ENCODE measurements around the gene PDZK1IP1.
"Not testable (repeated sequence)": the region's sequence is repeated elsewhere in the genome, so short reads cannot be mapped to it uniquely, and the experiment has no call there.

PDZK1IP1 gene

DNA sequence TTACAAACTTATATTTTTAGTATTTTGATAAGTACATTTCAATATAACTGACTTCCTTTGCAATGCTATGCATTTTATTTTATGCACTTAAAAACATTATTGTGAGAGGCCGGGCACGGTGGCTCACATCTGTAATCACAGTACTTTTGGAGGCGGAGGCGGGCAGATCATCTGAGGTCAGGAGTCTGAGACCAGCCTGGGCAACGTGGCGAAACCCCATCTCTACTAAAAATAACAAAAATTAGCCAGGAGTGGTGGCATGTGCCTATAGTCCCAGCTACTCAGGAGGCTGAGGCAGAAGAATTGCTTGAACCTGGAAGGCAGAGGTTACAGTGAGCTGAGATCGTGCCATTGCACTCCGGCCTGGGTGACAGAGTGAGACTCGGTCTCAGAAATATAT lies 6.1 kb upstream of the PDZK1IP1 start:
- not testable (repeated sequence) for DNase-seq

DNA sequence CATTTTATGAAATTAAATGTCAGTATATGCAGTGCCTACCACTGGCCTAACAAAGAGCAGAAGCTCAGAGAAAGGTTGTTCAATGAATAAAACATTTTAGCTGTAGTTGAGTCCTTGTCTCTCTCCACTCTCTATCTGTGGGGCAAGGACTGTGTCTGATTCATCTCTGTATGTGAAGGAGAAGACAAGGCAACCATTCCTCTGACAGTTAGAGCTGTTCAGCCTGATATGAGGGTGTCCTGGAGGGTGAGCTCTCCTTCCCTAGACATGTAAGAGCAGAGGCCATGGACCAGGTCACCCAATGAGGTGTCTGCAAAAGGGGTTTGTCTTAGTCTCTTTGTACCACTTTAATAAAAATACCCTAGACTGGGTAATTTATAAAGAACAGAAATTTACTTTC lies 4.5 kb upstream of the PDZK1IP1 start:
- DNase-seq: no peak

DNA sequence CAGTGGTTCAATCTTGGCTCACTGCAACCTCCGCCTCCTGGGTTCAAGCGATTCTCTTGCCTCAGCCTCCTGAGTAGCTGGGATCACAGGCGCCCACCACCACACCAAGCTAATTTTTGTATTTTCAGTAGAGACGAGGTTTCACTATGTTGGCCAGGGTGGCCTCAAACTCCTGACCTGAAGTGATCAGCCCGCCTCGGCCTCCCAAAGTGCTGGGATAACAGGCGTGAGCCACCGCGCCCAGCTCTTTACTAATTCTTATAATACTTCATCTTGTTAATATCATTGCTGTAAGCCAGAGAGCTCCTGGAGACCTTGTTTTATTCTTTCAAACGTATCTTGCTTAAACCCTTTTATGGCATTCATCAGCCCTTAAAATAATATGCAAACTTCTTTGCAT lies 3.7 kb upstream of the PDZK1IP1 start:
- DNase-seq: not testable (repeated sequence)

DNA sequence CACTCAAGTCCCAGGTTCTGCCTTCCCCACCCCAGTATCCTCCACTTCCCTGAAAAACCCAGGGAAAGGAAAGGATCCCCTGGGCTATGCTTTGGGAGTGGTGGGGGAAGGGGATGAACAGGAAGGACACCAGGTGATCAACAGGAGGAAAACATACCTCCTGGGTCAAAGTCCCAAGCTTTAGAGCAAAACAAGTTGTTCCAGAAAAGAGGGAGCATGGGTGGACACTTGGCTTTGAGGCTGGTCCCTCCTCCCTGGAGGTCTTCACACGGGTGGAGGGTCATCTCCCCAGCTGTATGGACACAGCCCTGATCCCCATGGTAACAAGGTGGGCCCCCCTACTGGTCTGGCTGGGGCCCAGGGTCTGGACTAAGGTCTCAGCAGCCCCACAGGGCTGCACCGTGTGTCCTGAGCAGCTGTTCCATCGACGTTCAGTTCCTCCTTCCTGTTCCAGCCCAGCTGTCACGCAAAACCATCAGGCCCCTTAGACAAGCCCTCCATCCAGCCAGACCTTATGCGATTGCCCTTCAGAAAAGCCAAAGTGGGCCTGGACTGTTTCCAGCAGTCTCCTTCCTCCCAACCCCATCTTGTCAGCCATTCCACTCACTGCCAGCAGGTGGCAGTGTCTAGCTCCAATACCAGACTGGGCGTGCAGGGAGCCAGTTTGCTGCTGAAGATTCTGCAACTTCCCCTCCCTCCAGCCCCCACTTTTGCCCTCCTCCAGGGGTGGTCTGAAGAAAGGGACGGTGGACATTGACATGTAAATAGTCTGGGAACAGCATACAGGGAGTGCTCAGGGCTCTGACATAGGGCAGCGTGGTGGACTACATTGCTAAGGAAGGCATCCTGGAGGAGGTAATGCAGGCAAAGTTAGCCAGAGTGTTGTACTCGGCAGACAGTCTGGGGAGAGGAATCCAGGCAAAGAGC lies 2.9 kb upstream of the PDZK1IP1 start:
- DNase-seq: peak; percentile 78 to 81 (median 80)

DNA sequence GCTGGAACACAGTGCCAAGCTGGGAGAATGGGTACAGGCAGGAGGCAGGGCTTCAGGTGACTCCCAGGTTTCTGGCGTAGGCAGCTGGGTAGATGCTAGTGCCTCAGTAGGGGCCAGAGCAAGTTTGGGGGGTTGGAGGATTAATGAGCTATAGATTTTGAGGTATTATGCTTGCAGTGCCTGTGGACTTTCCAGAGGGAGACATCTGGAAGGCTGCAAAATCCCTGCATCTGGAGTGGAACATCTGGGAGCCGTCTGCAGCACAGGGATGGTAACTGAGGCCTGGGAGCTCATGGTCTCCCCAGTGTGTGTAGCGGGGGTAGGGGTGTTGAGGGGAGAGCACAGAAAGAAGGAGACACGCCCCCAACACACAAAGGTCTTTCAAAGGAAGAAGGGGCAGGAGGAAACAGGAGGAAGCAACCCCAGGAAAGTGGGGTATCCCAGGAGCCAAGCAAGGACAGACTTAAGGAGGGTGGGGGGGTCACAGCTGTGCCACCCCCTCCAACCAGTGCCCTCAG lies 2.2 kb upstream of the PDZK1IP1 start:
- DNase-seq: no peak

DNA sequence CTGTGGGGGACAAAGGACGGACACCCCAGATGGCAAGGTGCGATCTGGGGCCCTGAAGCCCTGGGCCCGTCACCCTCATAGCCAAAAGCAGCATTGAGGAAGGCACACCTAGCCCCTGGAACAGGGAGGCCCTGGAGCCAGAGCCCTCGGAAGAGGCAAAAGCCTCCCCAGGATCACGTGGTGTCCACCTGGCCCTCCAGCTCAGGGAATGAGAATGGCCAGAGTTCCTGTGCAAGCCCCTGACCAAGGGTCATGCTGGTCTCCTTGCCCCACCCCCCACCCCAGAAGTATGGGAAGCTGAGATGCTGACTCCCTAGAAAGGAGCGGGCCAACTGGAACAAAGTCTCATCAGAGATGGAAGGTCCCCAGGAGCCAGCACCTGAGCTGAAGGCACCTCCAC lies 1.0 kb upstream of the PDZK1IP1 start:
- DNase-seq: no peak

DNA sequence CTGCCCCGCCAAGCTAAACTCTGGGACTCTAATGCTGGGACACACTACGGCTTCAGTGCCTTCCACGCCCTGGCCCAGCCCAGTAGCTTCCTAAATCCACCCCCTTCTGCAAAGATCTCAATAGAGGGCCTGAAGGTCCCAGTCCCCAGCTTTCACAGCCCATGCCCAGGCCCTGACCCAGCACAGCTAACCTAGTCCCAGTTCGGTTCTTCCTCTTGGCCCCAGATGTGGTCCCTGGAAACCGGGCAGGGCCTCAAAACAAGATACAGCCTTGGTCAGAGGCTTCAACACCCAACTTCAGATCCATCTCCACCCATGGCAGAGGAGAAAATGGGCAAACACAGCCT lies 646 bp upstream of the PDZK1IP1 start:
- DNase-seq: no peak

DNA sequence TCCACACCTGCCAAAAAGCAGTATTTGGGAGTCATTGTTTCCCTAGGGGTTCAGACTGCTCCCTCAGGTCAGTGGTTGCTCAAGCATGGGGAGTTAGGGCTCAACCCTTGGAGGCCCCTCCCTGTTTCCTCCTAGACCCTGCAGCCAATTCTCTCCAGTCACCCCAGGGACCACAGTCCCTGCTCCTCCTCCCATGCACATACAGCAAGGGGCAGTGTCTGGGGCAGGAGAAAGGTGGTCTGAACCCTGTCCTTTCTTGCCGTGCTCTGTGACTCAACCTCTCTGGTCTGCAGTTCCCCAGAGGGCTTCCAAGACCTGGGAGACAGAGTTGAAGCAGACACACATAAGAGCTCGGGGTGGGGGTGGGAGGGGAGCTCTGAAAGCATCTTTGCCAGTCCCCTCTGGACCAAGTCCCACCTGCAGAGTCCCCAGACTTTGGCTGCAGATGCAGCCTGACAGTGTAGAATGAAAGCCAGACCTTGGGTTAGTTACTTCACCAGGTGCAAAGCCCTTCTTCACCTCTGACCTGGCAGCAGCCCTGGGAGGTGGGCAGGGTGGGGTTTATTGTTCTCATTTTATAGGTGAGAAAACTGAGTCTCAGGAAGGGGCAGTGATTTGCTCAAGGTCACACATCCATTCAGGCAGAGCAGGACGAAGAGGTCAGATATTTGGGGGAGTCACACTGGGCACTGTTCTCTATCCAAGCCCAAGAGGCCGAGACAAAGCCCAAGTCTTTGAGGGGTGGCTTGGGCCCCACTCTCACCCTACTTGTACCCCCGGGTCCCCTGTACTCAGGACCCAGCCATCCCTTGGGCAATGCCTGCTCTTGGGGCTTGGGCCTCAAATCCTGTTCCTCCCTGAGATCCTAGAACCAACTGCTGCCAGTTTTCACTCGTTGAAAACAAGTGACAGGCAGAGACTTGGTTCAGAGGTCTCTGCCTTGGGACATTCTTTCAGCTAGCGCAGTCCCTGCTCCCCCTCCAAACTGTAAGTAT lies 748 bp downstream of the PDZK1IP1 start:
- no peak for DNase-seq

DNA sequence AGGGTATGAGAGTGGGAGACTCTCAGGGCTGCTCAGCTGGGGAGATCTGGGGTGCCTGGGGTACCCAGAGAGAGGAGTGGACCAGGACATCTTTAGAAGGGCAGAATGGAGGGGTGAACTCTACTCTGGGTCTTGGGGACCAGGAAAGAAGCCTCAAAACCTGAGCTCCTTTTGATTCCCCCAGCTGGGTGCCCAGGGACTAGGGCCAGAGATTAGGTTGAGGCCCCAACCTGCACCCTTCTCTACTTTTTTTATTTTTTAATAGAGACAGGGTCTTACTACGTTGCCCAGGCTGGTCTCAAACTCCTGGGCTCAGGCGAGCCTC lies 1.9 kb downstream of the PDZK1IP1 start:
- no peak for DNase-seq

DNA sequence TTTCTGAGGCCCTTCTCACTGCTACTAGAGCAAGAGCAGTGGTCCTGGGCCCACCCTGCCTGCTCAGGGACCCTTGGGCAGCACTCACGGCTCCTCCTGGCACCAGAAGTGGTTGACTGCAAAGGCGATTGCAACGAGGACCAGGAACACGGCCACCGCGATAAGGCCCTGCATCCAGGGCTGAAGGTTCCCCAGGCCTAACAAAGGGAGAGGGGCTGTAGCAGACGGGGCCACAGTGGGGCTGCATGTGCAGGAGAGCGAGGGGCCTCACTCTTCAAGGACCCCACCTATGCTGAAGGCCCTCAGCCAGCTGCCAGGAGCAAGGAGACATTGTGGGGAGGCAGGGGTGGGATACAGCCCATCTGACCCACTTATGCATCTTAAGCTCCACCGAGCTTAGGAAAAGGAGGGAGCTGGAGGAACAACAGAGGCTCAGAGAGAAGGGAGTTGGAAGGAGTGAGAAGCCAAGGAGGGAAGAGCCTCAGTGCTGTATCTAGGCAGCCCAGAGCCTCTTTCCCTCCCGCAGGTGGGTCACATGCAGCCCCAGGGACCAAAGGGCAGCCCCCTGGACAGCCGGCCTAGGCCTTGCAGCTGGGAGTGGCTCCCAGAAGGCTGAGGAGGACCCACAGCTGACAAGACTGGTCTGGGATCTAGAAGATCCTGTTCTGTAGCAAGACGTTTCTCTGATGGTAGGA lies 2.5 kb downstream of the PDZK1IP1 start:
- DNase-seq: no peak

DNA sequence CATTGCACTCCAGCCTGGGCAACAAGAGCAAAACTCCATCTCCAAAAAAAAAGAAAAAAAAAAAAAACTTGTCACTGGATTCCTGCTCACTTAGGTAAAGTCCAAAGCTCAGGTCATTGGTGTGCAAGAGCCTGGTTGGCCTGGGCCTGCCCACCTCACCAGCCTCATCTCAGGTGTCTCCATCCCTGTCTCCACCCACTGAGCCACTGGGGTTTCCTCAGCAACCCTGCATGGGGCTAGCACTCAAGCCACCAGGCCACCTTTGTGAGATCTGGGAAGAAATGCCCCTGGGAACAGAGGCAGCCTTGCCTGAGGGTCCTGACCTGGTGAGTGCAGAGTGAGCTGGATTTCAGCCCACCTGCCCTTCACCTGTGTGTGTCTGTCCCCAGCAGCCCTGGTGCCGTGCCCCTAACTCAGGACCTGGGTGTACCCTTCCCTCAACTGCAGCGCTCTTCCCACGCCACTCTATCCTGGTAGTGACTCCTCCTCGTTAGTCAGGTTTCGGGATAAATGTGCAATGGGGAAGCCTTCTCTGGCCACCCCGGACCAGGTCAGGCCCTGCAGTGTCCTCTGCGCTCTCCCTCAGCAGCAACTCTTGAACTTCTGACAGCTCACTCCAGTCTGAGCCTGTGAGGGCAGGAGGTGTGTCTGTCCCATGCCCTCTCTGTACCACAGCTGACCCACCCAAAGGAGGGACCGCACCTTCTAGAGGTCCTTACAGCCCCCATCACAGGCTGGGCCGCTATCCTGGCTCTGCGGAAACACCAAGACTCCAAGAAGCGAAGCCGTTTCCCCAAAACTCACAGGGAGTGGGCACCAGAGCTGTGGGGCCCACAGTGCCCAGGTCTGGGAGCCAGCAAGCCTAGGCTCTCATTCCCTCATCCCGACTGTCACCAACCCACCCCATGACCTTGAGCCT lies 3.3 kb downstream of the PDZK1IP1 start:
- no peak for DNase-seq

DNA sequence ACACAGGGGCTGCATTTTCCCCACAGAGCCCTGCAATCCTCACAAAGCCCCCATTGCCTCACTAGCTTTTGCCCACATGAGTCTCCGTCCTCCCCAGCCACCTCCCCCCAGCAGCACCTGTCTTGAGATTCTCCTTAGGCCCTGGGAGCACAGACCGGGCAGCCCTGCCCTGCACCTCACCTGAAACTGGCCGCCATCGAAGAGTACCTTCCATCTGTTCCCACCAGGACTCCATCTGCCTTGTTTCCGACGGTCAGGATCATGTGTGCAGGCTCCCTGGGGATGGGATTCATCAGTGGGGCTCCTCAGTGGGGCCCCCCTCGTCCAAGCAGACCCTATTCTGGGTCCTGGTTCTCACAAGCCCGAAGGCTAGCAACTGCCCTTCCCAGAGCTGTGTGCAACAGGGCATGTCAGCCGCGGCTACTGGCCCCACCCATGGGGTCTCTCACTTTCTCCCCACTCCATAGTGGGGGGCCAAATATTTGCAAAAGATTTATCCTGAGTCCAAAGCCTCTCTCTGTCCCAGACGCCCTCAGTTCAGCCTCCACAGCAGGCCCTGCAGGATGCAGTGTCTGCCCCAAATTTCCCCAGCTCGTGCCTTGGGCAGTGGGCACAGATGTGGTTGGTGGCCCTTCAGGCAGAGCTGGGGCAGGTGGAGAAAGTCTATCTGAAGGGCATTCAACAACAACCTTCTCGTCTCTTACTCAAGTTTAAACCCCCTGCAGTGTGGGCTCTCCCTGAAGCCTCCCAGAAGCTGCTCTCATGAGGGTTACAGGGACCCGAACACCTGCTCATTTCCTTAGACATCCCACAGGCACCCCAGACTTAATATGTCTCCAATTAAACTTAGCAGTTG lies 4.8 kb downstream of the PDZK1IP1 start:
- no peak for DNase-seq

DNA sequence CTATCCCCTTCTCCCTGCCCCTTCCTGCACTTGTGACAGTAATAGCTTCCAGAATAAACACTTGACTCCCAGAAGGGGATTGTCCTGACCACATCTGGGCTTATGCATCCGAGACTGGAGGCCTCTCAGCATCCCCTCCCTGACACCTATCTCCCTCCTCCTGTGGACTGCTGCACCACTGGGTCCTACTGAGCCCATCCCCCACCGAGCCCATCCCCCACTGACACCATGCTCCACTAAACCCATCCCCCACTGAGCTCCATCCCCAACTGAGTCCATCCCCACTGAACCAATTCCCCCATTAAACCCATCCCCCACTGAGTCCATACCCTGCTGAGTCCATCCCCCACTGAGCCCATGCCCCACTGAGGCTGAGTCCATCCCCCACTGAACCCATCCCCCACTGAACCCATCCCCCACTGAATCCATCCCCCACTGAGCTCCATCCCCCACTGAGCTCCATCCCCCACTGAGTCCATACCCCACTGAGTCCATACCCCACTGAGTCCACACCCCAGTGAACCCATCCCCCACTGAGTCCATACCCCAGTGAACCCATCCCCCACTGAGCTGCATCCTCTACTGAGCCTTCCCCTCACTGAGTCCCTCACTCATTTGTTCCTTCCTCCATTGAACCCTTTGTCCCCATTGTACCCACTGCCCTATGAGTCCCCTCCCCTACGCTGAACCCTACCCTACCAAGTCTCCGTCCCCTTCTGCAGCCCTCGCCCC lies 5.6 kb downstream of the PDZK1IP1 start:
- no peak for DNase-seq

DNA sequence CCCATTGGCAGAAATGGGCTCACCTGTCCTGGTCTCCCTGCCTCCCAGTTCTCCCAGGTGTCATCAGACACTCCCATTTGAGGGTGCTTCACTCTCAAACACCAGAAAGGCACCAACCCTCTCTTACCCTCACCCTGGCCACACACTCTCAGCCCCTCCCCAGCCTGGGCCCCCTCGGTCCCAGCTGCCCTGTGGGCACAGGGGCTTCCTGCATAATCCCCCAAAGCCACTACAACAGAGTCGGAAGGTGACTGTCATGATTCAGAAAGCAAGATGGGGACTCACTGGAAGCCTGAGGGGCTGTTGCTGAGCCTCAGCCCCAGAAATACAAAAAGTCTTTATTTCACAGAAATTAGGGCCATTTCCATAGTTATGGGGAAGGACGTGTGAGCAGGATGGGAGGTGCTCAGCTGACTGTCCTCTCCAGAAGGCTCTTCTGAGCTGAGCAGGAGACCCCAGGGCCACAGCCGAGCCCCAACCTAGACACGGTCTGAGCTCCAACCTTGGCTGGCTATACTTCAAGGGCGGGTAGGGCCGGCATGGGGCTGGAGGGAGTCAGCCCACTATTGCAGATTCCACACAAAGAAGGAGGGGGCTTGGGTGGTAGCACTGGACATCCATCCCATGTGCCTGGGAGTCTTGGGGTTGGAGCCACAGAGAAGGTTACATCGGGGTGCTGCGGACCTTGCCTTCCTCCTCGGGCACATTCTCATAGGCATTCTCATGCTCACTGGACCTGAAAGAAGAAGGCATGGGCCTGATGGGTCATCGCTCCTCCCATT lies 6.3 kb downstream of the PDZK1IP1 start:
- DNase-seq: no peak

DNA sequence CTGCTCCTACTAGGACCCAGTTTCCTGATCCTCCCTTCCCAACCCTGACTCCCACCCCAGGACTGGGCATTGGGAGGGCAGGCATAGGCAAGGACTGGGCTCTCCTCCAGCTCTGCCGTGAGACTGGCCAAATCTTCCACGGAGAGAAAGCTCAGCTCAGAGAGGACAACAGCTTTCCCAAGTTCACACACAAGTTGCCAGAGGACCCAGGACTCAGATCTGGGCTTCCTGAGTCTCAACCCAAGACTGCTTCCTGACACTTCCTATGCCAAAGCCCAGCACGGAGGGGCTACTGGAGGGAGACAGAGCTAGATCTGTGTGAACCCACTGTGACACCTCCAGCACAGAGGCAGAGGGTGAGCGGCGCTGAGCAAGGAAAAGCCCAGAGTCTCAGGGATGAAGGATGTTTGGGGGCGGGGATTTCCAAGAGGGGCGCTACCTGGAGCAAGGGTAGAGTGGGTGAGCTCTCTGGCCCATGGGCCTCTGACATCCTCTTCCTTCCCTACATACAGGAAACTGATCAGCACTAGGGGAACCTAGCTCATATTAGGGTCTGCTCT lies 7.1 kb downstream of the PDZK1IP1 start:
- no peak for DNase-seq

DNA sequence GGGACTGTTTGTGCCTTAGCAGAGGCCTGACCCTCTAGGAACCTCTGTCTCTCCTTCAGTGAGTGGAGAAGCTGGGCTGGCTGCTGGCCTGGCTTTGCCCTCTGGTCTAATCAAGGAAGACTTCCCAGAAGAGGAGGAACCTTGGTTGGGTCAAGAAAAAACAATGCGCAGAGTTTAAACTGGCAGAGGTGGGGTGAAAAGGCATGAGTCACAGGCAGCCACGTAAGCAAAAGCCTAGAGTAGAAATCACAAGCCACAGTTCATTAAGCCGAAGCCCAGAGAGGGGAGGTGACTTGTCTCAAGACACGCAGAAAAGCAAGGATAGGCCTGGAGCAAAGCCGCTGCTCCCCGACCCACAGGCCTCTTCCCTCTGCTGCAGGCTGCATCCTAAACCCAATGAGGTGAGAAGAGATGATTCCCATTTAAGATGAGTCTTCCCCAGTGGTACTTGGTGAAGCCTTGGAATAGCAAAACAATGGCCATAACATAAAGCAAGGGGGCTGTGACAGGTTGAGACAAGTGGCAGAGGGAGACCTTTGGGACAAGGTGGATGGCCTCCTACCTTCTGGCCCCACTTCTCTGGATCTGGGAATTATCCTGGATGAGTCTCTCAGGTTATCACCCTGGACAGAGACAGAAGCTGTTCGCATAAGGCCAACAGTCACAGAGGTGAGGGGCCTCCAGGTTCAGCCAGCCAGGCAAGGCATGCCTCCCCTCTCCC lies 7.7 kb downstream of the PDZK1IP1 start:
- no peak for DNase-seq

DNA sequence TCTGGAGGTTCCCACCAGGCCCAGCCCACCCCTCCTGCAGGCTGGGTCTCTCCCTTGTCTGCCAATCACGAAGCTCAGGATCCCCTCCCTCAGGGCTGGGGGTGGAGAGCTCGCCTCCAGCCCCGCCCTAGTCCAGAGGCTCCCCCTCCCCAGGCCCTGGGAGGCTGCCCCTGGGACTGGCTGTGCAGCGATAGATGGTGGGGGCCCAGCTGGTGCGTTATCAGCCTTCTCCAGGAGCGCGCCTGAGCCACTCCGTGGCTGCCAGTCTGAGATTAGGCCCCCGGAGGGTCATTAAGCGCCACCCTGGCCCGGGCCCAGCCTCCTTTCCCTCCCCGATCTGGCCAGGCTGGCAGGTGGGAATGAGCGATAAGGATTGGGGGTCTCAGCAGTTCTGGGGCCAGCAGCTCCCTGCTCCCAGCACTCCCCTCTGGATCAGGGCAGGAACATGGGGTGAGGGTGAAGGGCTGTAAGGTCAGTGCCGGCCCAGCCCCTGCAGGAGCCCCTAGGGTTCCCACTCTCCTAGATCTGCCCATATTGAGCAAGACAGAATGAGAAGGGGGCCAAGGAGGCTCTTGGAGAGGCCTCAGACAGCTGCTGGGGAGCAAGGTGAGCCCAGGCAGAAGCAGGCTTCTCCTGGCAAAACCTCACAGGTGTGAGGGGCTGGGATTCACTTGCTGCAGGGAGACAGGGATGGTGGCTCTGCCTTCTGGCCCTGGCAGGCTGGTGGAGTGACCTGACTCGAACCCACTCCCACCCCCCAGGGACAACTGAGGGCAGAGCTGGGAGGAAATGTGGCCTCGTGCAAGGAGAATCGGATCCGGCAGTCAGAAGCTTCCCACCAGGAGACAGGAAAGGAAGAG lies 8.5 kb downstream of the PDZK1IP1 start:
- DNase-seq: no peak
